Kidney (tissue), 14 donors: Measurements from ENCODE around the gene OXSR1. TPM values are rescaled to one million over a fixed set of nuclear protein-coding genes. Genes with fewer than 3 reads are reported as not detected.

ENCODE experiments used
- DNase-seq, 5 donors: peaks; one replicate each; pipeline ENCODE4 v3.0.0-alpha.2; 2013 to 2020
- FAIRE-seq: peaks from 2 replicates; lab custom pipeline; 2012; peaks lifted over from hg19 to GRCh38; lab: Jason Lieb, UNC
- H3K27ac ChIP-seq, 2 donors: one replicate each; pipeline ENCODE4 v1.7.0; 2013; ENCODE audit warnings: low read depth in 2 of 2, low read length in 2 of 2, inconsistent platforms in 1 of 2
- H3K27me3 ChIP-seq: one replicate; pipeline ENCODE4 v1.7.1; 2013; ENCODE audit warnings: low read length, inconsistent platforms; ENCODE audit not compliant: control insufficient read depth, insufficient read depth
- H3K36me3 ChIP-seq, 3 donors: one replicate each; pipeline versions ENCODE4 v1.7.0 to v1.7.1; 2013; ENCODE audit warnings: low read length in 3 of 3, control low read depth in 1 of 3, inconsistent platforms in 1 of 3; ENCODE audit not compliant: insufficient read depth in 3 of 3, control insufficient read depth in 2 of 3
- H3K4me1 ChIP-seq, 3 donors: one replicate each; pipeline versions ENCODE4 v1.7.0 to v1.7.1; 2013; ENCODE audit warnings: low read length in 3 of 3, inconsistent platforms in 1 of 3, low read depth in 1 of 3; ENCODE audit not compliant: control insufficient read depth in 2 of 3, insufficient read depth in 2 of 3
- H3K4me3 ChIP-seq, 3 donors: one replicate each; pipeline versions ENCODE4 v1.7.0 to v1.8.1; 2013; ENCODE audit warnings: low read length in 3 of 3, control low read depth in 1 of 3, inconsistent platforms in 1 of 3
- H3K9ac ChIP-seq, 3 donors: one replicate each; pipeline versions ENCODE4 v1.7.0 to v1.7.1; 2013; ENCODE audit warnings: low read length in 3 of 3, control low read depth in 1 of 3, inconsistent platforms in 1 of 3
- H3K9me3 ChIP-seq, 3 donors: one replicate each; pipeline versions ENCODE4 v1.7.0 to v1.7.1; 2013; ENCODE audit warnings: low read length in 3 of 3, control low read depth in 1 of 3, inconsistent platforms in 1 of 3; ENCODE audit not compliant: control insufficient read depth in 2 of 3, insufficient read depth in 1 of 3
- CTCF ChIP-seq: IDR thresholded peaks from 3 replicates; pipeline ENCODE4 v1.5.1; 2012; ENCODE audit warnings: mild to moderate bottlenecking, moderate library complexity, borderline replicate concordance; ENCODE audit not compliant: insufficient read depth; ENCODE audit errors: extremely low read depth
- intact Hi-C: fragments of 100-400 bp; cut with DNase I; formaldehyde crosslinking; loops from one replicate; pipeline ENCODE4 v1.11.1; 2022
- polyA plus RNA-seq: library from polyadenylated mRNA; stranded (reverse); fragments of 350-450 nt; fragmentation: Illumina TruSeq; extraction: RNeasy Lipid Tissue Mini Kit (QIAGEN cat#74804); gene quantifications from one replicate; pipeline ENCODE4 v1.2.3, GENCODE V29; 2014; ENCODE audit warnings: low read depth, low replicate concordance; ENCODE audit not compliant: insufficient read depth
- total RNA-seq: library from RNA; stranded (reverse); fragmentation: NEBNext Ultra II Directional; extraction: Animal tissue kit (Norgen Biotek cat#: 25700); gene quantifications from one replicate; pipeline ENCODE4 v1.2.1, GENCODE V29; 2021
- donor health status: control.
- donor health status: control.
- donor health status: control.
- donor health status: control.
- donor health status: control.
- donor health status: DM: yes; HTN: yes; CAD: no.
- donor health status: Normal renal cell carcinoma (clear cell type).

The OXSR1 gene
- total and polyA plus RNA-seq, 2 donors from 2014 or later = 16.7 to 40.0 TPM

- Histone ChIP-seq H3K27me3 (no peaks in the 10 kb centered on the region), H3K4me3 (no peak overlapping the region), H3K36me3 (peaks cover 3 to 70% (median 52%) of the 10 kb centered on the region in 3 donors), H3K27ac (no peak overlapping the region), H3K9me3 (no peaks in the 10 kb centered on the region), H3K9ac (no peak overlapping the region), H3K4me1 (peaks cover 0 to 27% (median 23%) of the 10 kb centered on the region in 3 donors)
- DNase-seq (no peak), FAIRE-seq (no peak)
- intact Hi-C loops = no loop called here
- TF ChIP-seq CTCF = no peak
These were observed 39.0 kb upstream of the OXSR1 start for GRCh38 chr3:38126121-38126892.

- no peaks in the 10 kb centered on the region for H3K27me3 ChIP-seq
- H3K9me3 ChIP-seq = no peaks in the 10 kb centered on the region
- H3K36me3 ChIP-seq = peaks cover 3 to 77% (median 56%) of the 10 kb centered on the region in 3 donors
- DNase-seq (peak in 1 of 5 donors; percentile 5), FAIRE-seq (no peak)
- H3K4me1 ChIP-seq = peaks cover 0 to 33% (median 28%) of the 10 kb centered on the region in 3 donors
- intact Hi-C loops = no loop called here
- no peak for TF ChIP-seq CTCF
- no peak overlapping the region for H3K9ac ChIP-seq
- no peak overlapping the region for H3K4me3 ChIP-seq
- no peak overlapping the region for H3K27ac ChIP-seq
These were observed 37.6 kb upstream of the OXSR1 start for GRCh38 chr3:38127611-38128302.

GRCh38 chr3:38128303-38128655, 37.1 kb upstream of the OXSR1 start:
- Histone ChIP-seq H3K9ac (no peak overlapping the region), H3K4me1 (peaks cover 0 to 38% (median 30%) of the 10 kb centered on the region in 3 donors), H3K27ac (no peak overlapping the region), H3K36me3 (peaks cover 3 to 77% (median 56%) of the 10 kb centered on the region in 3 donors), H3K9me3 (no peaks in the 10 kb centered on the region), H3K4me3 (no peak overlapping the region), H3K27me3 (no peaks in the 10 kb centered on the region)
- intact Hi-C loops = no loop called here
- FAIRE-seq = no peak
- DNase-seq = no peak
- TF ChIP-seq CTCF = no peak
